Measurements from ENCODE around the gene ABCA4.

GRCh38 chr1:94143173-94143808, 22.3 kb upstream of the ABCA4 start:
- TF ChIP-seq CTCF (IDR thresholded peaks at IDR 0.05), result no peak
- TF ChIP-seq POLR2AphosphoS5 (IDR thresholded peaks at IDR 0.05; ENCODE audit: insufficient read depth in 1 of 2, low read depth in 1 of 2), result no peak
- no peak for TF ChIP-seq POLR2A (IDR thresholded peaks at IDR 0.05)
